Effector memory CD4-positive, alpha-beta T cell (primary cell): Measurements from ENCODE around the gene TTLL6.
"Not testable (repeated sequence)": the region's sequence is repeated elsewhere in the genome, so short reads cannot be mapped to it uniquely, and the experiment has no call there.

Experiments
- DNase-seq, 3 donors: peaks; one replicate each; pipeline ENCODE4 v3.0.0-alpha.2; 2020
- H3K27ac ChIP-seq: 2 replicates; pipeline ENCODE4 v1.7.0; 2013; ENCODE audit warnings: mild to moderate bottlenecking, low read length, moderate library complexity; ENCODE audit not compliant: insufficient read depth, poor library complexity, severe bottlenecking
- H3K27me3 ChIP-seq: replicated peaks from 2 replicates; pipeline ENCODE4 v1.7.0; 2013; ENCODE audit warnings: mild to moderate bottlenecking, low read length; ENCODE audit not compliant: insufficient read depth, control insufficient read depth, poor library complexity, severe bottlenecking
- H3K36me3 ChIP-seq: 2 replicates; pipeline ENCODE4 v1.7.0; 2013; ENCODE audit warnings: mild to moderate bottlenecking, low read length, moderate library complexity; ENCODE audit not compliant: control insufficient read depth, insufficient read depth
- H3K4me1 ChIP-seq: 2 replicates; pipeline ENCODE4 v1.7.0; 2013; ENCODE audit warnings: low read length, mild to moderate bottlenecking; ENCODE audit not compliant: control insufficient read depth, insufficient read depth, poor library complexity, severe bottlenecking
- H3K4me3 ChIP-seq: 2 replicates; pipeline ENCODE4 v1.7.0; 2013; ENCODE audit warnings: low read length, low read depth, mild to moderate bottlenecking; ENCODE audit not compliant: insufficient read depth, poor library complexity, severe bottlenecking
- H3K9me3 ChIP-seq: 2 replicates; pipeline ENCODE4 v1.7.0; 2013; ENCODE audit warnings: mild to moderate bottlenecking, low read length, moderate library complexity; ENCODE audit not compliant: control insufficient read depth

The TTLL6 gene

GRCh38 chr17:48718227-48718760 lies 98.7 kb downstream of the TTLL6 start:
- no peaks in the 10 kb centered on the region for H3K36me3 ChIP-seq
- DNase-seq = no peak
- H3K4me3 ChIP-seq = no peak overlapping the region
- H3K9me3 ChIP-seq = no peaks in the 10 kb centered on the region
- peaks cover 24% of the 10 kb centered on the region for H3K4me1 ChIP-seq
- H3K27me3 ChIP-seq = peaks cover 55% of the 10 kb centered on the region
- no peak overlapping the region for H3K27ac ChIP-seq

GRCh38 chr17:48717367-48718226 lies 99.4 kb downstream of the TTLL6 start:
- no peaks in the 10 kb centered on the region for H3K36me3 ChIP-seq

GRCh38 chr17:48716549-48716948 lies 100.5 kb downstream of the TTLL6 start:
- peaks cover 37% of the 10 kb centered on the region for H3K27me3 ChIP-seq
- not testable (repeated sequence) for H3K27ac ChIP-seq

More at GRCh38 chr17:48717367-48718226, 99.4 kb downstream of the TTLL6 start:
- no peak for DNase-seq
- peaks cover 18% of the 10 kb centered on the region for H3K4me1 ChIP-seq
- no peak overlapping the region for H3K4me3 ChIP-seq
- H3K27ac ChIP-seq = no peak overlapping the region
- peaks cover 48% of the 10 kb centered on the region for H3K27me3 ChIP-seq
- H3K9me3 ChIP-seq = no peaks in the 10 kb centered on the region

GRCh38 chr17:48715496-48716399 lies 101.3 kb downstream of the TTLL6 start:
- Histone ChIP-seq H3K4me1 (peaks cover 18% of the 10 kb centered on the region), H3K27ac (no peak overlapping the region), H3K9me3 (no peaks in the 10 kb centered on the region), H3K36me3 (no peaks in the 10 kb centered on the region), H3K4me3 (no peak overlapping the region), H3K27me3 (peaks cover 40% of the 10 kb centered on the region)
- DNase-seq = no peak

More at GRCh38 chr17:48716549-48716948, 100.5 kb downstream of the TTLL6 start:
- peaks cover 18% of the 10 kb centered on the region for H3K4me1 ChIP-seq
- not testable (repeated sequence) for H3K9me3 ChIP-seq, DNase-seq, H3K4me3 ChIP-seq, H3K36me3 ChIP-seq
